HEK293T (cell line): ENCODE data around the gene CCDC92B.

Experiments
- ARNT ChIP-seq: fragments of 450-650 bp; IDR thresholded peaks from 2 replicates; pipeline ENCODE4 v1.6.1; 2017; ENCODE audit warnings: mild to moderate bottlenecking
- BHLHE40 ChIP-seq: fragments of 450-650 bp; IDR thresholded peaks from 2 replicates; pipeline ENCODE4 v1.6.1; 2016; ENCODE audit warnings: mild to moderate bottlenecking, moderate library complexity, borderline replicate concordance
- CTBP1 ChIP-seq: fragments of 450-650 bp; IDR thresholded peaks from 2 replicates; pipeline ENCODE4 v1.6.1; 2016; ENCODE audit warnings: borderline replicate concordance
- ELF4 ChIP-seq: fragments of 450-650 bp; IDR thresholded peaks from 2 replicates; pipeline ENCODE4 v1.6.1; 2017; ENCODE audit warnings: antibody characterized with exemption
- FOXK2 ChIP-seq: fragments of 450-650 bp; IDR thresholded peaks from 2 replicates; pipeline ENCODE4 v1.6.1; 2016; ENCODE audit warnings: mild to moderate bottlenecking
- FOXM1 ChIP-seq: fragments of 450-650 bp; IDR thresholded peaks from 2 replicates; pipeline ENCODE4 v1.6.1; 2017; ENCODE audit warnings: mild to moderate bottlenecking, borderline replicate concordance
- HDGF ChIP-seq: fragments of 450-650 bp; IDR thresholded peaks from 2 replicates; pipeline ENCODE4 v1.6.1; 2017; ENCODE audit warnings: antibody characterized with exemption, borderline replicate concordance
- L3MBTL2 ChIP-seq: fragments of 450-650 bp; conservative IDR thresholded peaks from 2 replicates; pipeline ENCODE4 v1.6.1; 2016; ENCODE audit warnings: mild to moderate bottlenecking
- SP1 ChIP-seq: fragments of 450-650 bp; IDR thresholded peaks from 2 replicates; pipeline ENCODE4 v1.6.1; 2017
- TARDBP ChIP-seq: fragments of 450-650 bp; IDR thresholded peaks from 2 replicates; pipeline ENCODE4 v1.6.1; 2016

DNA sequence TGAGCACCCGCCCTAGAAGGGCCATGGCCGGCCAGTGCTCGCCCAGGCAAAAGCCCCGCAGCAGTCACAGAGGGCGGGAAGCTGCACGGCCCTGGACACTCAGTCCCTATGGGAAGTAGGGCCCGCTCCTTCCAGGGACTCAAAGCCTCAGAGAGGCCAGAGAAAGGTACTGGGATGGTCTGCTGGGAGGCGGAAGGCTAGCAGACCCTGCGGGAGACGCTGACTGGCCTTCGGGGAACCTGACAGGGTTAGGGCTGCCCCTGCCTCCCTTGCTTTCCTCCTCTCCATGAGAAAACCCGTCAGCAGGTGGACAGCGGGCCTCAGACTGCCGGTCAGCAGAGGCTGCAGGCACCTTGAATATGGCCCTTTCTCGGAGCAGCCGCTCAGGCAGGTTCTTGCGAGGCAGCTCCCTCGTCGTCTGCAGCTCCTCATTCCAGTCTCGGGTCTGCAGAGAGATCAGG, 49.4 kb downstream of the CCDC92B start:
- TF ChIP-seq SP1 = no peak
- TF ChIP-seq ELF4 = no peak
- TF ChIP-seq TARDBP = no peak
- no peak for TF ChIP-seq BHLHE40
- no peak for TF ChIP-seq ARNT
- no peak for TF ChIP-seq CTBP1
- TF ChIP-seq L3MBTL2 = no peak
- TF ChIP-seq FOXM1 = no peak
- no peak for TF ChIP-seq HDGF
- TF ChIP-seq FOXK2 = no peak
